GM10248 (cell line): ENCODE results near the gene LIPT1.

Experiments
- CTCF ChIA-PET: fragments of 300-600 bp; sonication (Branson Sonifier 250); formaldehyde crosslinking; extraction: SDS; loops from one replicate; lab custom pipeline; 2021; ENCODE audit warnings: antibody characterized with exemption; lab: Yijun Ruan, JAX
- POLR2A ChIA-PET: fragments of 350-650 bp; sonication (Branson Sonifier 250); formaldehyde crosslinking; extraction: SDS; loops from one replicate; lab custom pipeline; 2020; ENCODE audit warnings: antibody characterized with exemption; lab: Yijun Ruan, JAX
- DNase-seq: peaks from one replicate; pipeline ENCODE4 v3.0.0; 2012; ENCODE audit errors: extremely low spot score
- TF ChIP-seq, protein P1 (sequence below): IDR thresholded peaks from 2 replicates; pipeline ENCODE4 v1.5.1; 2012; ENCODE audit warnings: mild to moderate bottlenecking, low read depth; ENCODE audit errors: extremely low read depth, missing control alignments, control extremely low read depth

Gene LIPT1

DNA sequence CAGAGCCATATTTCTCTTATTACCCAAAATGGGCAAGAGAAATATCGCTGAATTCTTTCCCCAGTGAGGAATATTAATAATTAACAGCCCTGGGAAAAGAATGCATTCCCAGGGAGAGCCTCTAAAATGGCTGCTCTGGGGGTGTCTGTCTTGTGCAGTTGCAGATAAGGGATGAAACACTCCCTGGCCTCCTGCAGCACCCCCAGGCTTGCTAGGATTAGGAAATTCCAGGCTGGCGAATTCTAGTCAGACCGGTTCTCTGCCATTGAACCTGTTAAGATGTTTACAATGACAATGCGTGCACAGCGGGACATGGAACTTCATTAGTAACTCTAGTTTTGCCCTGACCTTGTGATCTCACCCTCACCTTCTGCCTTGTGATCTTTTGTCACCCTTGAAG lies 50.7 kb downstream of the LIPT1 start:
- ChIA-PET CTCF (no interaction called here), POLR2A (no interaction called here)
- DNase-seq: no peak
- TF ChIP-seq, protein P1, sequence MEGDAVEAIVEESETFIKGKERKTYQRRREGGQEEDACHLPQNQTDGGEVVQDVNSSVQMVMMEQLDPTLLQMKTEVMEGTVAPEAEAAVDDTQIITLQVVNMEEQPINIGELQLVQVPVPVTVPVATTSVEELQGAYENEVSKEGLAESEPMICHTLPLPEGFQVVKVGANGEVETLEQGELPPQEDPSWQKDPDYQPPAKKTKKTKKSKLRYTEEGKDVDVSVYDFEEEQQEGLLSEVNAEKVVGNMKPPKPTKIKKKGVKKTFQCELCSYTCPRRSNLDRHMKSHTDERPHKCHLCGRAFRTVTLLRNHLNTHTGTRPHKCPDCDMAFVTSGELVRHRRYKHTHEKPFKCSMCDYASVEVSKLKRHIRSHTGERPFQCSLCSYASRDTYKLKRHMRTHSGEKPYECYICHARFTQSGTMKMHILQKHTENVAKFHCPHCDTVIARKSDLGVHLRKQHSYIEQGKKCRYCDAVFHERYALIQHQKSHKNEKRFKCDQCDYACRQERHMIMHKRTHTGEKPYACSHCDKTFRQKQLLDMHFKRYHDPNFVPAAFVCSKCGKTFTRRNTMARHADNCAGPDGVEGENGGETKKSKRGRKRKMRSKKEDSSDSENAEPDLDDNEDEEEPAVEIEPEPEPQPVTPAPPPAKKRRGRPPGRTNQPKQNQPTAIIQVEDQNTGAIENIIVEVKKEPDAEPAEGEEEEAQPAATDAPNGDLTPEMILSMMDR: no peak
